ENCODE data around the gene E2F7.

GRCh38 chr12:76983420-76983819 is 81.9 kb downstream of the E2F7 start:
- TF ChIP-seq CTCF (conservative IDR thresholded peaks at IDR 0.05) (no peak), ZFX (IDR thresholded peaks at IDR 0.05) (no peak)

Measured in C4-2B (cell line).